Articular chondrocyte of knee joint (primary cell): ENCODE measurements around the gene TMEM158. TPM values are rescaled to one million over a fixed set of nuclear protein-coding genes. Genes with fewer than 3 reads are reported as not detected.

ENCODE experiments used
- small RNA-seq: library from RNA; depleted of rRNA; stranded (forward); fragments of <200 nt; gene quantifications from one replicate; pipeline ENCODE3, GENCODE V24; 2012
- total RNA-seq: library from RNA; depleted of rRNA; stranded (reverse); fragments of >200 nt; gene quantifications from 2 replicates; pipeline ENCODE4 v1.2.3, GENCODE V29; 2012

TMEM158 gene
- total RNA-seq: 0.65 and 0.86 TPM in 2 replicates

GRCh38 chr3:45226206-45226915, at the start of gene TMEM158:
TSS of gene TMEM158 (minus strand) at chr3:45226287. CDS start at chr3:45226027, 260 bp downstream.

Small RNA genes lying within 50 kb of the gene (small RNA-seq; reads per million reads assigned to genes)
- not detected for gene RF00012

Other genes with a start within 250 kb of the TMEM158 start
- gene CLEC3B, start 200.0 kb downstream of the TMEM158 start, total RNA-seq: 44.4 and 95.3 TPM in 2 replicates
- gene CDCP1, start 79.9 kb downstream of the TMEM158 start, total RNA-seq: 1.2 and 1.4 TPM in 2 replicates
- 14.2 and 15.5 TPM in 2 replicates for gene LARS2, start 162.3 kb upstream of the TMEM158 start, total RNA-seq